Fibroblast of pulmonary artery (primary cell): ENCODE results near the gene TOB1.

Experiments used
- DNase-seq: peaks from one replicate; pipeline ENCODE4 v3.0.0-alpha.2; 2010; ENCODE audit warnings: low read depth
- H3K4me3 ChIP-seq: replicated peaks from 2 replicates; pipeline ENCODE4 v1.5.1; 2011; ENCODE audit warnings: low read depth, mild to moderate bottlenecking, control low read depth, low read length, moderate library complexity
- CTCF ChIP-seq: IDR thresholded peaks from 2 replicates; pipeline ENCODE4 v1.5.1; 2011; ENCODE audit warnings: mild to moderate bottlenecking, control low read depth, low read length, inconsistent platforms; ENCODE audit errors: missing control alignments

Gene TOB1, protein sequence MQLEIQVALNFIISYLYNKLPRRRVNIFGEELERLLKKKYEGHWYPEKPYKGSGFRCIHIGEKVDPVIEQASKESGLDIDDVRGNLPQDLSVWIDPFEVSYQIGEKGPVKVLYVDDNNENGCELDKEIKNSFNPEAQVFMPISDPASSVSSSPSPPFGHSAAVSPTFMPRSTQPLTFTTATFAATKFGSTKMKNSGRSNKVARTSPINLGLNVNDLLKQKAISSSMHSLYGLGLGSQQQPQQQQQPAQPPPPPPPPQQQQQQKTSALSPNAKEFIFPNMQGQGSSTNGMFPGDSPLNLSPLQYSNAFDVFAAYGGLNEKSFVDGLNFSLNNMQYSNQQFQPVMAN

GRCh38 chr17:50866261-50866949 is at the start of gene TOB1:
TOB1 (minus strand) TSS chr17:50866354; CDS start chr17:50864017, 2,337 bp downstream.
- TF ChIP-seq CTCF: no peak
- peak; percentile 96 for DNase-seq
- H3K4me3 ChIP-seq: peak within 1 kb of the TSS; percentile 90

DNA sequence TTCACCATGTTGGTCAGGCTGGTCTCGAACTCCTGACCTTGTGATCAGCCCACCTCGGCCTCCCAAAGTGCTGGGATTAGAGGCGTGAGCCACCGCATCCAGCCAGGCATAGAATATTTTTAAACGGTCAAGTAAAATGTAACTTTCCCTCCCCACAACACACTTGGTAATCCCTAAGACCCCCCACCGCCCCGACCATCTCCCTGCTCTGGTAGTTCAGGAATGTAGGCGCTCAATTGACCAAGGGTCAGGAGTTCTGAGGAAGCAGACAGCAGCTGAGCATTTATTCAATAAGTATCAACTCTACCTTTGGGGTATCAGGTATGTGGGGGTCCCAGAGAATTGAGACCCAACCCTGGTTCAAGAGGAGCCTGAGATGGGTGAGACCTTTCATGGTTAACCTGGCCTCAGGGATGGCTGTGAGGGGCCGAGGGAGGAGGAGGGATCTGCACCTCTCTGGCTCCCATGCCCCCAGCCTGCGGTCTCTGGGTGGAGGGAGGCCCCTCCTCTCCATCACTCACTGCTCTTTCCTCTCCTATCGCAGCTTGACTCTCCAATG is 48.4 kb upstream of the TOB1 start:
- no peak for DNase-seq
- no peak for TF ChIP-seq CTCF
- H3K4me3 ChIP-seq: no peak overlapping the region

DNA sequence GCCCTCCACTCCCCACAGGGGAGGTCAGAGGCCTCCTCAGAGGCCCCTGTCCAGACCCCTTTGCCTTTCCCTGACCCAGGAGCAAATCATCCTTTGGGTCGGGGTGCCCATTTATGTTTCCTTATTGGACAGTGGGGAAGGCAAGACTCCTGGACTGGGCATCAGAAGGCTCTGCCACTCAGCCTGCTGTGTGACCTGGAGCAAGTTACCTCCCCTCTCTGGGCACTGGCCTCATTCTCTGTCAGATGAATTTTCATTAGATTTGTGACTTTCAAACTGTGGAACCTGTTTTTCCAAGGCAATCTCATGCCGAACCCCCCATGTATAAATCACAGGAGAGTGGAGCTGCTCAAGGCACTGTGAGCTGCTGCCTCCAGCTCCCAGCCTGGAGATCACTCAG is 47.0 kb upstream of the TOB1 start:
- no peak overlapping the region for H3K4me3 ChIP-seq
- no peak for DNase-seq
- no peak for TF ChIP-seq CTCF

- TF ChIP-seq CTCF: no peak
- H3K4me3 ChIP-seq: no peak overlapping the region
- no peak for DNase-seq
These were observed 45.7 kb upstream of the TOB1 start for GRCh38 chr17:50911890-50912289.

GRCh38 chr17:50911450-50911849 is 45.3 kb upstream of the TOB1 start:
- no peak overlapping the region for H3K4me3 ChIP-seq
- no peak for DNase-seq
- TF ChIP-seq CTCF: no peak

DNA sequence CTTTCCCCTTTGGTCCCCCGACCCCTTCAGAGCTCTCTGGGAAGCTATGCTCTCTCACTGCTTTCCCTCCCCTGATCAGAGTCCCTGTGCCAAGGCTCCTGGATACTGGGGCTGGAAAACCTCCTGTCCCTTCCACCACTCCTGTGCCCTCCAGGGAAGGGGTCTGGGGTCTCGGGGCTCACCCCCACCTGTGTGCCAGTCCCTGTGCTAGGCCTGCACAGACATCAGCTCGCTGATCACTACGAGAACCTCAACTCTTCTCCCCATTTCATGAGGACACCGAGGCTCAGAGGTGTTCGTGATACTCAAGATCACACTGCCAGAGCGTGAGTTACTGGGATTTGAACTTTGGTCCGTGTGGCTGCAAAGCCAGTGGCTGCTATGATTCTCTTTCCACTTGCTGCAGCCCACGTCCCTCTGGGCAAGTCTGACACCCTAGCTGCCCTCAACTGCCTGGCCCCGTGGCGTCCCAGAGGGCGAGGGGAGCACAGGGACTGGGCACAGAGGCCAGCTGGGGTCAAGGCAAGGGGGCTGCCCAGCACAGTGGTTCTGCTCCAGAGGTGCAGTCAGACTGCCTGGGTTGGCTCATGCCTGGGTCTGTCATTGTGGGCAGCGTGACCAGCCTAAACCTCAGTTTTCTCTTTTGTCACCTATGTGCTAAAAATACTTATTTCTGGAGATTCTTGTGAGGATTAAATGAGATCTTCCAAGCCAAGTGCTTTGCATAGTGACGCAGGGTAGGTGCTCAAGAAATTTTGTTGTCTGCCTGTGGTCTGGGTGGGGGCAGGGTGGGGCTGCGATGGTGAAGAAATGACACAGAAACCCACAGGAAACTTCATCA is 43.8 kb upstream of the TOB1 start:
- no peak overlapping the region for H3K4me3 ChIP-seq
- no peak for TF ChIP-seq CTCF
- no peak for DNase-seq
